Measurements from ENCODE around the gene MCEMP1.
"Not testable (repeated sequence)": the region's sequence is repeated elsewhere in the genome, so short reads cannot be mapped to it uniquely, and the experiment has no call there.

Gene MCEMP1

DNA sequence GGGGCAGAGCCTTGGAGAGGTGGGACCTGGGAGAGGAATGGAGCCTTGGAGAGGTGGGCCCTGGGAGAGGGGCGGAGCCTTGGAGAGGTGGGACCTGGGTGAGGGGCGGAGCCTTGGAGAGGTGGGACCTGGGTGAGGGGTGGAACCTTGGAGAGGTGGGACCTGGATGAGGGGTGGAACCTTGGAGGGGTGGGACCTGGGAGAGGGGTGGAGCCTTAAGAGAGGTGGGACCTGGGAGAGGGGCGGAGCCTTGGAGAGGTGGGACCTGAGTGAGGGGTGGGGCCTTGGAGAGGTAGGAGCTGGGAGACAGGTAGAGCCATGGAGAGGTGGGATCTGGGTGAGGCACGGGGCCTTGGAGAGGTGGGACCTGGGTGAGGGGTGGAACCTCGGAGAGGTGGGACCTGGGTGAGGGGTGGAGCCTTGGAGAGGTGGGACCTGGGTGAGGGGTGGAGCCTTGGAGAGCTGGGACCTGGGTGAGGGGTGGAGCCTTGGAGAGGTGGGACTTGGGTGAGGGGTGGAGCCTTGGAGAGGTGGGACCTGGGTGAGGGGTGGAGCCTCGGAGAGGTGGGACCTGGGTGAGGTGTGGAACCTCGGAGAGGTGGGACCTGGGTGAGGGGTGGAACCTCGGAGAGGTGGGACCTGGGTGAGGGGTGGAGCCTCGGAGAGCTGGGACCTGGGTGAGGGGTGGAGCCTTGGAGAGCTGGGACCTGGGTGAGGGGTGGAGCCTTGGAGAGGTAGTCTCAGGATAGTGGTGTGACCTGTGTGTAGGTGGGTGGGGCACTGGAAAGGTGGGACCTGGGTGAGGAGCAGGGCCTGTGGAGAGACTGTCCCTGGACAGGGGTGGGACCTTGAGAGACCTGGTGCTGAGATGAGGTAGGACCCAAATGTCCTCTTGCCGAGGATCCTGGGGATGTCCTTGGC lies 33.0 kb upstream of the MCEMP1 start:
- DNase-seq (ENCODE audit: low read depth, low spot score), result not testable (repeated sequence)

DNA sequence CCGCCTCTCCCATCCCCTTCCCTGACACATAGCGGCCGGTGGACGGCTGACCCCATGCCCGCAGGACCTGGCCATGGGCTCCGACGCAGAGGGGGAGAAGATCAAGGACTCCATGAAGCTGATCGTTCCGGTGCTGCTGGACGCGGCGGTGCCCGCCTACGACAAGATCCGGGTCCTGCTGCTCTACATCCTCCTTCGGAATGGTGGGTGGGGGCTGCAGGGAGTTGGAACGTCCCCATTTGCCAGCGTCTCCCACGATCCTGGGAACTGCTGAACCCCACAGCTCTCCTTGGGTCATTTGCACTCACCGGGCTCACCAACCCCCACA lies 32.4 kb upstream of the MCEMP1 start:
- no peak for DNase-seq (ENCODE audit: low read depth, low spot score)

DNA sequence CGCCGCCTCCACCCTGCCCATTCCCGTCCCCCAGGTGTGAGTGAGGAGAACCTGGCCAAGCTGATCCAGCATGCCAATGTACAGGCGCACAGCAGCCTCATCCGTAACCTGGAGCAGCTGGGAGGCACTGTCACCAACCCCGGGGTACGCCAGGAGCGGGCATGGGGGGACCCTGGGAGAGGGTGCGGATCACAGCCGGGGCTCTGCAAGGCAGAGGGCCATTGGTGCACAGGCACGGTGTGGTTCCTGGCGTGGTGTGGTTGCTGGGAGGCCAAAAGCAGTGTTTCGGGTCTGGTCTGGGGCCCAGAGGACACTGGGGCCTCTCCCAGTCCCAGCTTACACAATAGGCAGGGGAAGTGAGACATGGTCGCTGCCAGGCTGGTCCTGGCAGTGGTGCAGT lies 31.7 kb upstream of the MCEMP1 start:
- no peak for DNase-seq (ENCODE audit: low read depth, low spot score)

DNA sequence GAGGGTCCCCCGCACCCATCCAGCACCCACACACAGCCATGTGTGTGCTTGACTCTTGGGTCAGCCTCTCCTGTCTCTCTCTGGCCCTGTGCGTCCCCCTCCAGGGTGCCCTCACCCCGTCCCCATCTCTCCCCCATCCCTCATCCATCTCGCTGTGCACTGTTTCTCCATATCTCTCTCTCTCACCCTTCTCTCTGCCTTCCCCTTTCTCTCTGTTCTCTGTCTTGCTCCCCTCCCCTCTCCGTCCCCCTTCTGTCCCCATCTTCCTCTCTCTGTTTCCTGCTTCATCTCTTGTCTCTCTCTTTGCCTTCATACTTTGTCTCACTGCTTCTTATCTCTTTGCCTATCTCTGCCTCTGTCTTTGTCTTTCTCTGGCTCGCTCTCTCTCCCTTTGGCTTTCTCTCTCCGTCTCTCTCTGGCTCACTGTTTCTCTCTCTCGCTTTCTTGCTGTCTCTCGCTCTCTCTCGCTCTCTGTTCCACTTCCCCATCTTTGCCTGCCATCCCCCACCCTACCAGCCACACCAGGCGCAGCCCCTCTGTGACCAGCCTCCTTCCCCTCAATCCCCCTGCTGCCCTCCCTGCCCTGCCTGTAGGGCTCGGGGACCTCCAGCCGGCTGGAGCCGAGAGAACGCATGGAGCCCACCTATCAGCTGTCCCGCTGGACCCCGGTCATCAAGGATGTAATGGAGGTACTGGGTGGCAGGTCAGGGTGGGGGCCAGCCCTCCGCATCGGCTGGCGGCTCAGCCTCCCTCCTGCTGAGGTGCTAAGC lies 31.0 kb upstream of the MCEMP1 start:
- no peak for DNase-seq (ENCODE audit: low read depth, low spot score)

DNA sequence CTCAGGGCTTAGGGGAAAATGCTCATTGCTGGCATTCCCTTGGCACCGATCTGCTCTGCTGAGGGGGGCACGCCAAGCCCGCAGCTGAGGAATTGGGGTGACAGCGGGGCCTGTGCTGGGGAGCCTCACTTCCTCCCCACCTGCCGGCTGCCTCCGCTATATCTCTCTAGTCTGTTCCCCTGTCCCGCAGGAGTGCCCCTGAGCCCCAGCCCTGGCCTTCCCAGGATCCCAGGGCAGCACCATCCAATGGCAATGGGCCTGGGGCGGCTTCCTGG lies 30.5 kb upstream of the MCEMP1 start:
- DNase-seq (ENCODE audit: low read depth, low spot score), result no peak

DNA sequence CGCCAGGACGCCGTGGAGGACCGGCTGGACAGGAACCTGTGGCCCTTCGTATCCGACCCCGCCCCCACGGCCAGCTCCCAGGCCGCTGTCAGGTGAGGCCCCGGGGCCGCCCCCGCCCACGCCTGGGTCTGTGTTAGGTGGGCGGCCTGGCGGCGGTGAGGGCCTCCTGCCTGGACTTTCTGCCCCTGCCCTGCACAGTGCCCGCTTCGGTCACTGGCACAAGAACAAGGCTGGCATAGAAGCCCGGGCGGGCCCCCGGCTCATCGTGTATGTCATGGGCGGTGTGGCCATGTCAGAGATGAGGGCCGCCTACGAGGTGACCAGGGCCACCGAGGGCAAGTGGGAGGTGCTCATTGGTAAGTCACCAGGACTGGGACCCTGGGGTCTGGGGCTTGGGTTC lies 29.7 kb upstream of the MCEMP1 start:
- DNase-seq (ENCODE audit: low read depth, low spot score), result no peak

DNA sequence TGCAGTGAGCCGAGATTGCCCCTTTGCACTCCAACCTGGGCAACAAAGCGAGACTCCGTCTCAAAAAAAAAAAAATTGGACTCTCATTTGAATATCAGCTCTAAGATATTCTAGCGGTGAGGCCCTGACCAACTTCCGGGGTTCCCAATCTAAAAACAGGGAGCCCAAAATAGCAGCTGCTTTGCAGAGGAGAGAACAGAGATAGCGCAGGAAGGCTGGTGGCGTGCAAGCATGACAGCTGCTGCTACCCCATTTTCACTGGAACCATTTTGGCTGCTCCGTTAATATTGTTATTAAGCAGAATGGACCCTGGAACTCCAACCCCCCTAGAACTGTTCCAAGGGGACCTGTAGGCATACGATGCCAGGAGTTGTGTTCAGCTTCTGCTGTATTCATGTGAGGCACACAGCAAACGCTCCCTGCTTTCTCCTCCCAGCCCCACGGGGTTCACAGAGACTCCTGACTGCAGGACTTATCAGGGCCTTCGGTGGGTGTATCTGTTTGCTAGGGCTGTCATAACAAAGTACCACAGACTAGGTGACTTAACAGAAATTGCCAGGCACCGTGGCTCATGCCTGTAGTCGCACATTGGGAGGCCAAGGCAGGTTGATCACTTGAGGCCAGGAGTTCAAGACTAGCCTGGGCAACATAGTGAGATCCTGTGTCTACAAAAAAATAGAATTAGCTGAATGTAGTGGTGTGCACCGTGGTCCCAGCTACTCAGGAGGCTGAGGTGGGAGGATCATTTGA lies 28.4 kb upstream of the MCEMP1 start:
- no peak for DNase-seq (ENCODE audit: low read depth, low spot score)

DNA sequence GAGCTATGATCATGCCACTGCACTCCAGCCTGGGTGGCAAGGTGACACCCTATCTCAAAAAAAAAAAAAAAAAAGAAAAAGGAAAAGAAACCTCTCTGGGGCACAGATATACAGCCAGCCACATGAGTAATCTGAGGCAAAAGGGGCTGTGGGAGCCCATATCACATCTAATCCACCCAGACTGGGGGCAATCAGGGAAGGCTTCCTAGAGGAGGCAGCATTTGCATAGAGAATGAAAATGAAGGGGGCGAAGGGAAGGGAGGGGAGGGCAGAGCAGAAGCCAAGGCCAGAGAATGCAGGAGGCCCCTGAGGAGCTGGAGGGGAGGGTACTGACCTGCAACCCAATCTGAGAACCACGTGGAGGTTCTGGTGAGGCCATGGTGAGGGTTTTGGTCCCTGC lies 26.7 kb upstream of the MCEMP1 start:
- no peak for DNase-seq (ENCODE audit: low read depth, low spot score)

DNA sequence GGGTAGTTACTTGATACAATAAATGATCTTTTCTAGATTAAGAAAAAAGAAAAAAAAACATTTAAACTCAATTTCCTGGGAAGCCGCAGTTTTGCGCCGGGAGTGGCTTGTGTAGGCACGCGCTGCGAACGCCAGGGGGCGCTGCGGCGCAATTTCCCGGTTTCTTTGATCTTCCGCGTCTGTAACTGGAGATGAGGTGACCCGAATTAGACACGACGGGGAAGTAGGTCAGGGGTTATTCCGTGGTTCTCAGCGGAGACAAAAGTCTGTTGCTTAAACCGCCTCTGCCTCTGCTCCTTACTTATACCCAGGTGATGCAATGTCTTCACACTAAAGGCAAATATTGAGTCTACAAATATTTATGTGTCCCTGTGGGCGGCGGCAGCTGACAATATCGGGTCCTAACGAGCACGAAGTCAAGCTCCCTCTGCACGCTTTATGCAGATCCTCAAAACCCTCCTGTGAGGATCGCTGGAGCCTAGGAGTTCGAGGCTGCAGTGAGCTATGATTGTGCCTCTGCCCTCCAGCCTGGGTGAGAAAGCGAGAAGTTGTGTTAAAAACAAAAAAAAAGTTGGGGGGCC lies 24.7 kb upstream of the MCEMP1 start:
- DNase-seq (ENCODE audit: low read depth, low spot score), result peak; percentile 38

DNA sequence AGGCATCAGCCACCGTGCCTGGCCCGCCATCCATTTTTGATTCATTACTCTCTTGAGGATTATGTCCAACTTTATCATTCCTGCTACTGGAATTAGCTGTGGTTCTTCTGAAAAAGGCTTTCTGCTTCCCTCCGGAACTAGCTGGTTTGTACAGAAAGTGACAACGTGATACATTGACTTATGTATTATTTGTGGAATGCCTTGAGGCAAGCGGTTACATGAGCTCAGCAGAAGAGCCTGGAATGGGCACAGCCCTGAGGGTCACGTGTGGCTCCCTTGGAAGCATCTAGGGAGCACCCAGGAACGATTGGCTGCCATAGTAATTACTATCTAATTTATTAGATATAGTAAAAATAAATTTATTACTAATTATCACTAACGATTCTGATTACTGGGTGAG lies 22.5 kb upstream of the MCEMP1 start:
- DNase-seq (ENCODE audit: low read depth, low spot score), result no peak

DNA sequence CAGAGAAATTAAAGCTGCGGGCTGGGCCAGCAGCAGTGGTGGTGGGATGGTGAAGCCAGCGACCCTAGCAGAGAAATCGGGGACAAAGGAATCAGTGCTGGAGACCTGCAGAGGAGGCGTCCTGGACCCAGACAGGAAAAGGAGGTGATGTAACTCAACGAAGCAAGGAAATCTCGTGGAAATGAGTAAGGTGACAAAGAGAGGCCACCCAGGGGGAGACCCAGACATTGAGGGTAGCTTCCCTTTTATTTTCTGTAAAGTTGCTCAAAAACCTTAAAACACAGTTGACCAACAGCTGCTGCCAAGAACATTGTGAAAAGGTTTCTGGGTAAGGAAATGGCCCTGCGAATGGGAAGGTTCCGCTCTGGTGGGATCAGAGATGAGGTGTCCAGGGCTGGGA lies 21.3 kb upstream of the MCEMP1 start:
- no peak for DNase-seq (ENCODE audit: low read depth, low spot score)

DNA sequence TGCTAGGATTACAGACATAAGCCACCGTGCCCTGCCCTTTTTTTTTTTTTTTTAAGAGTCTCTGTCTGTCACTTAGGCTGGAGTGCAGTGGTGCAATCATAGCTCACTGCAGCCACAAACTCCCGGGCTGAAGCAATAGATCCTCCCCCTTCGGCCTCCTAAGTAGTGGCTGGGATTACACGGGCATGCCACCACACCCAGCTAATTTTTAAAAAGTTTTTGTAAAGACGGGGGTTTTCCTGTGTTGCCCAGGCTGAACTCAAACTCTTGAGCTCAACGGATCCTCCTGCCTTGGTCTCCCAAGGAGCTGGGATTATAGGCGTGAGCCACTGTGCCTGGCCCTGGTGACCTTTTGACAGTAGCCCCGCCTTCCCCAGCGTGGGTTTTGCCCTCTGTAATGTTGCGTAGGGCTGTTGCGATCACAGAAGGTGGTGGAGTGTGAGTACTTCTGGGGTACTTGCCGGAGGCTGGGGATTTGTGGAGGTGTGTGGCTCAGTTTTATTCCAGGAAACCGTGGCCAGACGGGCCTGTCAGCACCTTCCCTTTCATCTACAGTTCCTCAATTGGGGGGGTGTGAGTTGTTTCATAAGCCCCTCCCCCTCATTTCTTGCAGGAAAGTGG lies 19.6 kb upstream of the MCEMP1 start:
- no peak for DNase-seq (ENCODE audit: low read depth, low spot score)

DNA sequence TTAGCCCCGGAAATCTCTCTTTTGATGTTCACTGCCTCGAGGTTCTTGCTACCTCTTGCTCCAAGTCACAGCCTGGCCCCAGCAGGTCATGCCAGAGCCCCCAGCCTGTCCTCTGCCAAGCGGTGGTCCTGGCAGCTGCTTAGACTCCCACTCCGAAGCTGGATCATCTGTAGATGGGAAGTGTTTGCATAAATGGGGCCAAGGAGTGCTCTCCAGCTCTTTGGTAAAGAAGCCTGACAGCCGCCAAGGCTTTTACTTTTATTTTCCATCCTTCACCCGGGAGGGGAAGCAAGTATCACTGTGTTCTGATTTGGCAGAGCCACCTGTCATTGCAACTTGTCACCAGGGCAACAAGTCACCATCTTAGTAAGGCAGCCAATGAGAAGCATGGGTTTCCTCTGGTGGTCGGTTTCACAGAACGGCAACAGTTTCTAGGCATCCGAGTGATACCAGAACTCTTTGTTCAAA lies 18.6 kb upstream of the MCEMP1 start:
- no peak for DNase-seq (ENCODE audit: low read depth, low spot score)

DNA sequence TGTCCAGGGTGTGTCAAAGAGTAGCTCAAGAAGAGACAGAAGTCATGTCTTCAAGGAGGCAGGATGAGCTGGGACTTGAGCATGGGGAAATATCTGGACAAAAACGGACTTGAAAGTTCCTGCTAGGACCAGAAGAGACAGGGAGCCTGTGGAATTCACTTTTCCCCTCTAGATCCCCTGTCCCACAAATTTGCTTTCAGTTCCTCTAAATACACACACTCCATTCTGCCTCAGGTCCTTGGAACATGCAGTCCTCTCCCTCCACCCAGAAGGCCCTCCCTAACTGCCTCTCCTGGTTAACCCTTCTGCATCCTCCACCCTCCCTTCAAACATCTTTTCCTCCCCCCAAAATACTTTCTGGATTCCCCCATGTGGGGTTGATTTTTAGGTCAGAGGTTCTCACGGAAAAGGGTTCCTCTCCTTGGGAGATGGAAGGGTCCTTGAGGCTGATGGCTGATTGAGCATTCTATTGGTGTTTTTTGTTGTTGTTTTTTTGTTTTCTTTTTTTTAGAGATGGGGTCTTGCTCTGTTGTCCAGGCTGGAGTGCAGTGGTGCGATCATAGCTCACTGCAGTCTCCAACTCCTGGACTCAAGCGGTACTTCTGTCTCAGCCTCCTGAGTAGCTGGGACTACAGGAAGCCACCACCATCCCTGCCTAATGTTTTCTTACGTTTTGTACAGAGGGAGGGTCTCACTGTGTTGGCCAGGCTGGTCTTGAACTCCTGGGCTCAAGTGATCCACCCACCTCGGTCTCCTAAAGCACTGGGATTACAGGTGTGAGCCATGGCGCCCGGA lies 14.9 kb upstream of the MCEMP1 start:
- no peak for DNase-seq (ENCODE audit: low read depth, low spot score)

DNA sequence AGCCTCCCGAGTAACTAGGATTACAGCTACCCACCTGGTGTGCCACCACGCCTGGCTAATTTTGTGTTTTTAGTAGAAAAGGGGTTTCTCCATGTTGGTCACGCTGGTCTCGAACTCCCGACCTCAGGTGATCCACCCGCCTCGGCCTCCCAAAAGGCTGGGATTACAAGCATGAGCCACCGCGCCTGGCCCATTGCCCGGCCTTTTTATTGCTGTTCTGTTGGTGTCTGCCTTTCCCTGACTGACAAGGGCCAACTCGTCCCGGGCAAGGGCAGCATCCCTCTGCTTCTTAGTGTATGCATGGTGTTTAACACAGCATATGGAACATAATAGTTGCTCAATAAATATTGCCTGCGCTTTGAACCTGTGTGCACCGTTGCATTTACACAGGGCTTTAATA lies 14.2 kb upstream of the MCEMP1 start:
- no peak for DNase-seq (ENCODE audit: low read depth, low spot score)

DNA sequence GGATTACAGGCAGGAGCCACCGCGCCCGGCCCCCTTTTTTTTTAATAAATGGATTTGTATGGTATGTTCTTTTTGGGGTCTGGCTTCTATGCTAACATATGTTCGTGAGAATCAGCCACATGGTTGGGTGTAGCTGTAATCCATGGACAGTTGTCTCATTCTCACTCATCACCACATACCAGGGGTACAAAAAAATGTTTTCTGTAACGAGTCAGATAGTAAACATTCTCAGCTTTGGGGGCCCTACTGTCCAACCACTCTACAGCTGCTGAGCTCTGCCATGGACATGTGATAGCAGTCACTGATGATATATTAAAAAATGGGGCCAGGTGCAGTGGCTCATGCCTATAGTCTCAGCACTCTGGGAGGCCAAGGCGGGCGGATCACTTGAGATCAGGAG lies 13.2 kb upstream of the MCEMP1 start:
- DNase-seq (ENCODE audit: low read depth, low spot score), result no peak

DNA sequence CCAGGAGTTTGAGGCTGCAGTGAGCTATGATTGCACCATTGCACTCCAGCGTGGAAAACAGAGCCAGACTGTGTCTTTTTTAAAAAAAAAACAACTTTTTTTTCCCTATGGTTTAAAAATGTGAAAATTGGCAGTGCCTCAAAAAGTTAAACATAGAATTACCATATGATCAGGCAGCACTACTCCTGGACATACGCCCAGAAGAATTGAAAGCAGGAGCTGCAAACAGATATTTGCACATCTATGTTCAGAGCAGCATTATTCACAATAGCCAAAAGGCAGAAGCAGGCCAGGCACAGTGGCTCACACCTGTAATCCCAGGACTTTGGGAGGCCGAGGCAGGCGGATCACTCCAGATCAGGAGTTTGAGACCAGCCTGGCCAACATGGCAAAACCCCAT lies 11.8 kb upstream of the MCEMP1 start:
- no peak for DNase-seq (ENCODE audit: low read depth, low spot score)

DNA sequence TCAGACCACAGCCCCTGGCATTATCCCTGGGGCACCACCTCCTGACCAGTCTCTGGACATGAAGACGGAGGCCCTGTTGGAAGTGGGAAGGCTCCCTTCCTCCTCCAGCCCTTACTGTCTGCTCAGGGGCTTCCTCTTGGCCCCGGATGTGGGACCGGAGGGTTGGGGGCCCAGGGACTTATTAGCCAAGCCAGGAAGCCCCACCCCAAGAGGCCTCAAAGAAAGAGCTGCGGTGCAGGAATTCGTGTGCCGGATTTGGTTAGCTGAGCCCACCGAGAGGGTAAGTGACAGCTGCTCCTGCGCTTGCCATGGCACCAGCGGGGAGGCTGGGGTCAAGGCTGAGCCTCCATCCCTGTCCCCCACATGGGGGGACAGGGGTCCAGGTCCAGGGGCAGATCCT lies 8.0 kb upstream of the MCEMP1 start, which contains the start of gene RETN:
TSS of gene RETN (plus strand) at position 208 of the 400 bp plus-strand sequence. CDS start 278 bp downstream, outside the sequence.
- DNase-seq (ENCODE audit: low read depth, low spot score), result no peak

DNA sequence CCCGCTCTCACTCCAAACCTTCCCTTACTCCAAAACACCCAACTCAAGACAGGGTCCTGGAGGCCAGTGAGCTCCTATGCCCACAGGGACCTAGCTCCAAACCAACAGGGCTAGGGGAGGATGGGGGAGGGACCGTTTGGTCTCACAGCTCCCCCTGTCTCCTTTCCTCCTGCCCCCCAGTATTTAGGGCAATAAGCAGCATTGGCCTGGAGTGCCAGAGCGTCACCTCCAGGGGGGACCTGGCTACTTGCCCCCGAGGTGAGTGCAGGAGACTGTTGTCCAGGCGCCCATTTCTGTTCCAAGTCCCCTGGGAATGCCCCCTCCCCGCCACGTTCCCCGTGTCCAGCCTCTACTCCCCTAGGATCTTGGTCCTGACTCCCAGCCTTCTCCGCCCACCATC lies 7.2 kb upstream of the MCEMP1 start:
- DNase-seq (ENCODE audit: low read depth, low spot score), result no peak

DNA sequence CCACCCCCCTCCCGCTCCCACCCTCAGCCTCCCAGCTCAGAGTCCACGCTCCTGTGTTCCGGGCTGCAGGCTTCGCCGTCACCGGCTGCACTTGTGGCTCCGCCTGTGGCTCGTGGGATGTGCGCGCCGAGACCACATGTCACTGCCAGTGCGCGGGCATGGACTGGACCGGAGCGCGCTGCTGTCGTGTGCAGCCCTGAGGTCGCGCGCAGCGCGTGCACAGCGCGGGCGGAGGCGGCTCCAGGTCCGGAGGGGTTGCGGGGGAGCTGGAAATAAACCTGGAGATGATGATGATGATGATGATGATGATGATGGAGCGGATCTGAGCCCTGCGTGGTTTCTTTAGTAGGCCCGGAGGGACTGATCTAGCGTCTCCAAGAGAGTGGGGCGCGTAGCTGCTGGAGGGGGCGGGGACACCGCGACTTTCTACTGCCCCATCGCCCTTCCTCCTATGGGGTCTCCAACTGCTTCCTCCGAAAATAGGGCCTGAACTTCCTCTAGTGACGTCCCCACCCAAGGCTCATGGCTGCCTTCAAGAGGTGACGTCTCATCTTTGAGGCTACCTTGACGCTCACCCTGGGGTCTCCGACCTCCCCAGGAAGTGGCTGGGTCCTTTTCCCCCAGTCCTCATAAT lies 6.6 kb upstream of the MCEMP1 start:
- no peak for DNase-seq (ENCODE audit: low read depth, low spot score)
